Retinal pigment epithelial cell (primary cell): Measurements from ENCODE around the gene MCL1.
"Not testable (repeated sequence)": the region's sequence is repeated elsewhere in the genome, so short reads cannot be mapped to it uniquely, and the experiment has no call there.

Source experiments
- DNase-seq: peaks from one replicate; pipeline ENCODE4 v3.0.0-alpha.2; 2010; ENCODE audit warnings: low read depth
- H3K4me3 ChIP-seq: 2 replicates; pipeline ENCODE4 v1.5.1; 2011; ENCODE audit warnings: mild to moderate bottlenecking, low read length, control low read depth, moderate library complexity
- TF ChIP-seq, protein P1 (sequence below): conservative IDR thresholded peaks from 2 replicates; pipeline ENCODE4 v1.5.1; 2011; ENCODE audit warnings: low read depth, low read length, control low read depth, inconsistent platforms

The MCL1 gene

DNA sequence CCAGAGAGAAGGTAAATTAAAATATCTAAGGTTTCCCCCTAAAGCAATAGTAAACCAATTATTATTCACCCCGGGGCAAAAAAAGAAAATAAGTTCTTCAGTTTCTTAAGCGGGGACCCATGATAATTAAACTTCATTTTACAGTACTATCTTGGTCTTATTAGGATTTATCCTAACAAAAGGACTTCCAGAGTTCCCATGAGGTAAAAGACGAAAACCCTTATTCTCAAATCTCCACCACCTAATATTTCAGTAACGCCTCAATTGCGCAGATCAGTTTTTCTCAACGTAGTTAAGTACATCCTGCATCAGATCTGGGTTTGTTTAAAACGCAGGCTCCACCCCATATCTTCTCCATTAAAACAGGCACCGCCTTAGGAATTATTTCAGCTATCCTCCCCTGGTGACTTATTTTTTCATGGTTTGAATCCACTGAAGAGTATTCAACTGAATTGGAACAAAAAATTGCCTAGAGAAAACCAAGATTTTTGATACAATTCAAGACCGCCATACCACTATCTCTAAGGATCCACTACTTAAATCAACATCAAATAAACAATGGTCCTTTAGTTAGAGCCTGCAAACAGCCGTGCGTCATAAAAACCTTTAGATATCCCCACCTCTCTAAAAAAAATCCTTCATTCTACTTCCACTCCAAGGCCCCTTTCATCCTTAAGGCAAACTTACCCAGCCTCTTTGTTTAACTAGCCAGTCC, 1.7 kb downstream of the MCL1 start:
- TF ChIP-seq, protein P1, sequence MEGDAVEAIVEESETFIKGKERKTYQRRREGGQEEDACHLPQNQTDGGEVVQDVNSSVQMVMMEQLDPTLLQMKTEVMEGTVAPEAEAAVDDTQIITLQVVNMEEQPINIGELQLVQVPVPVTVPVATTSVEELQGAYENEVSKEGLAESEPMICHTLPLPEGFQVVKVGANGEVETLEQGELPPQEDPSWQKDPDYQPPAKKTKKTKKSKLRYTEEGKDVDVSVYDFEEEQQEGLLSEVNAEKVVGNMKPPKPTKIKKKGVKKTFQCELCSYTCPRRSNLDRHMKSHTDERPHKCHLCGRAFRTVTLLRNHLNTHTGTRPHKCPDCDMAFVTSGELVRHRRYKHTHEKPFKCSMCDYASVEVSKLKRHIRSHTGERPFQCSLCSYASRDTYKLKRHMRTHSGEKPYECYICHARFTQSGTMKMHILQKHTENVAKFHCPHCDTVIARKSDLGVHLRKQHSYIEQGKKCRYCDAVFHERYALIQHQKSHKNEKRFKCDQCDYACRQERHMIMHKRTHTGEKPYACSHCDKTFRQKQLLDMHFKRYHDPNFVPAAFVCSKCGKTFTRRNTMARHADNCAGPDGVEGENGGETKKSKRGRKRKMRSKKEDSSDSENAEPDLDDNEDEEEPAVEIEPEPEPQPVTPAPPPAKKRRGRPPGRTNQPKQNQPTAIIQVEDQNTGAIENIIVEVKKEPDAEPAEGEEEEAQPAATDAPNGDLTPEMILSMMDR = no peak
- DNase-seq = no peak
- H3K4me3 ChIP-seq = peak overlapping the region; percentile 92

DNA sequence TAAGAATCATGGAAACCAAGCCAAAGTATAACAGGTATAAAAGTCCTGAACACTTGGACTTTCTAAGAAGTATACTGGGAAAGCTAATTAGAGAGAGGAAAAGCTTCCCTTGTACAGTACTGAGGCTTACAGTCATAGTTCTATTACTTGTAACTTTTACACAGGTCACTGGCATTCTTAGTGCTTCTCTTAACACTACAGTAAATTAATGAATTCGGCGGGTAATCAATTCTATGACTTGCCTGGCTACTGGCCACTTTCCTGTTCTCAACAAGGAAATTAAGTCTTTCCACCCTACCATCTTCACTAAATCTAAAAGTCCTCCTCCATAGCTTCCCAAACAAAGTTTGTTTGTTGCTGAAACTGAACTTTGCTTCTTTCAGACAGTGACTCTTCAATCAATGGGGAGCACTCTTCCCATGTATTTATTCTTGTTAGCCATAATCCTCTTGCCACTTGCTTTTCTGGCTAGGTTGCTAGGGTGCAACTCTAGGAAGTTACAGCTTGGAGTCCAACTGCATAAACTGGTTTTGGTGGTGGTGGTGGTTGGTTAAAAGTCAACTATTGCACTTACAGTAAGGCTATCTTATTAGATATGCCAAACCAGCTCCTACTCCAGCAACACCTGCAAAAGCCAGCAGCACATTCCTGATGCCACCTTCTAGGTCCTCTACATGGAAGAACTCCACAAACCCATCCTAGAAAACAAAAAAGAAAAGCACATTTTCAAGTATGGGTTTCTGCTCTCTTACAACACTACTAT, 2.4 kb downstream of the MCL1 start:
- no peak for DNase-seq
- H3K4me3 ChIP-seq = peak overlapping the region; percentile 92
- TF ChIP-seq, protein P1 = no peak

DNA sequence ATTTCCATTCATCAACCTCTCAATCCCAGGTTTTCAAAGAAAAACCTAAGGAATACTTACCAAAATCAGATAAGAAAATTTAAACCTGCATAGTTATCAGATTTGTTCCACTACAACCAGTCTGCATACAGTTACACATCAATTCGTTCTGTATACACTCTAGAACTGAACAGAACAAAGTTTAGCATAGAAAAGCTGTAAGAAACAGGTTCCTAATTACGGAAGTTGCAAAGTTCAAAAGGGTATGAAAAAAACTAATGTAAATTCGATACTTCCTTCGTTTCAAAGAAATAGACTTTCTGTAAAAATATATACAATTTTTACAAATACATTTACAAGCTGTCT, 3.1 kb downstream of the MCL1 start:
- no peak for DNase-seq
- H3K4me3 ChIP-seq = peak overlapping the region; percentile 92
- TF ChIP-seq, protein P1 = no peak

DNA sequence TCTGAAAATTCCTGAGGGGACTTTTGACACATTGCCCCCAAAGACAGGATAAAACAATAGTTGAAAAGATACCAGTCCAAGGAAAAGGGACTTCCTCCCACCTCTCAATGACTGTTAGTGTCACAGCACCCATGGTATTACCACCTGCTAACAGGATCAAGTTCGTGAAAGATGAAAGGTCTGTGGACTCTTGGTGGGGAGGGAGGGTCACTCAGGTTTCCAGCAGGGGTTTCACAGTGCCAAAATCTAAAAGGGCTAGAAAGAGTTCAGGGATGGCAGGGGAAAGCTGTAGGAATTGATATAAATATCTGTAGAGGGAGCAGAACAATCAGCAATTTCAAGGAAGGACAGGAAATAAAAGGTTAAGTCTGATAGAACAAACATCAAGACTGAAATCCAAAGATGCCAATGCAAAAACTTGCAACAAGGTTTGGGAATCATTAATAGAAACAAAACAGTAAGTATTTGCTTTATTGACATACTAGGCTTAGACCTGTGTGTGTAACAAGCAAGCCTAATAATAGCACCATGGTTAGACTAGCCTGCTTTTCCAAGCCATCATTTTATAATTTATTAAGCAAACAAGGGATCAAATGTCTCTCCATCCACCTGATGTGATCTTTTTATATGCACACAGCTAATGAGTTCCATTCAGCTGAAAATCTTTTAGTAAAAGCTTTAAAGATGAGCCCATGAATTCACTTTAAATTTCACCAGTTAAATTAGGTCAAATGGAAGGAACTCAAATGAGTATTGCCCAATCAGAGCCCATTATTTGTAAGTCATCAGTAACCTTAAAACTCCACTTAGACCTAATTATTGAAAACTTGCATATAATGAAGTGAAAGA, 3.7 kb downstream of the MCL1 start:
- peak overlapping the region; percentile 92 for H3K4me3 ChIP-seq
- TF ChIP-seq, protein P1 = no peak
- no peak for DNase-seq

DNA sequence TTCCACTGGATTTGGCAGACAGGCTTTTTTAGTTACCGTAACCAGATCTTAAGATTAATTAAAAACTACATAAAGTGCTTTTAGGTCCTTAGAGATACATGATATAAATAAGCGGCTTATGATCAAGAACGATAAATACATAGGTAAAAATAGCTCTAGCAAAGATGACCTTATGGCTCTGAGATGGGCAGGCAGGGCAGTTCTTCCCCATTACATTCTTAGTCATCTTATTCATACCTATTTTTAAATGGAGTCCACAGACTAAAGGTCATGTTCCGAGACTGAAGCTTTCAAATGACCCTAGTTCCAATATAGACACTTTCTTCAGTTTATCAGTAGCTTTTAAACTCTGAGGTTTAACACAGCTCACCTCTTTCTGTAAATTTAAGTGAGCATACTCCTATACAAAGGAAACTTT, 4.3 kb downstream of the MCL1 start:
- TF ChIP-seq, protein P1 = no peak
- no peak for DNase-seq
- H3K4me3 ChIP-seq = peak overlapping the region; percentile 92

DNA sequence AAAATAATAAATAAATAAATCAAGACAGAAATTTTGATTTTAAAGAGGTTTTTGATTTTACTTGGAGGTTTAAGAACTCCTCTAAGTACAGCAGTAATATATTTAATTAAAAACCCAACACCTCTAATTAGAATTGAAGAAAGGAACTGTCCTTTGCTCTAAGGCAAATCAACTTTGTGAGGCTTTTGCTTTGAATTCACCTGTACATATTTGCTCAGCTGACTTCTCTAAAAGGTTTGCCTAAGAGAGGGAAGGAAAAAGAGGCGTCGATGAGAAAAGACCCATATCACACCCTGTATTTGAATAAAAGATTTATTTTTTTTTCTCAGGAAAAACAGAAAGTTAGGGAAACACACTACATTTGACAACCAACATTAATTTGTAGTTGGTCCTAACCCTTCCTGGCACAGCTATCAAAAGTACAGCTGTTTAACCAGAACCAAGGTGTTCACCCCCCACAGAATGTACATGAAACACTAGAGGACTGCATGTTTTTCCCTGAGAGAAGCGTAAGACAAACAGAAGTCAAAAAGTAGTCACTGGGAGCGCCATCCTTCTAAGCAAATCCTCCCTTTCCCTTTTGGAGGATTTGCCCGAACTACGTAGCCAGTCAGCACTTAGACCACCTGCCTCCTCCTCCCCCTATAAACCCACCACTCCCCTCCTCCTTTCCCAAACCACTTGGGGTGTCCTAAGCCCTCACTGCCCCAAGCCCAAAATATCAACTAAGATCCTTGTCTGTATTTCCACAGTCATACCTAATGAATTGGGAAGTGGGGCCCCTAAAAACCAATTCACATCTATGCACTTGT, 4.9 kb downstream of the MCL1 start:
- no peak for DNase-seq
- TF ChIP-seq, protein P1 = no peak
- H3K4me3 ChIP-seq = peak overlapping the region; percentile 92

DNA sequence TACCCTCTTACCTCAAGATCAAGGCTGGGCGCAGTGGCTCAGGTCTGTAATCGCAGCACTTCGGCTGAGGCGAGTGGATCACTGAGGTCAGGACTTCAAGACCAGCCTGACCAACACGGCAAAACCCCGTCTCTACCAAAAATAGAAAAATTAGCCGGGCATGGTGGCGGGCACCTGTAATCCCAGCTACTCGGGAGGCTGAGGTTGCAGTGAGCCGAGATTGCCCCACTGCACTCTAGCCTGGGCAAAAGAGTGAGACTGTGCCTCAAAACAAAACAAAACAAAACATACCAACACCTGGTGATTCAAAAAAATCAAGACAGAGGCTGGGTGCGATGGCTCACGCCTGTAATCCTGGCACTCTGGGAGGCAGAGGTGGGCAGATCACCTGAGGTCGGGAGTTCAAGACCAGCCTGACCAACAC, 5.8 kb downstream of the MCL1 start:
- not testable (repeated sequence) for H3K4me3 ChIP-seq, DNase-seq
